OCI-LY1 (cell line): Measurements from ENCODE around the gene GRXCR2.

Experiments
- H2AFZ ChIP-seq: fragments of 200-600 bp; sonication (generic), shearing (Covaris generic); 2 replicates; pipeline ENCODE4 v1.6.0; 2014; ENCODE audit warnings: antibody characterized with exemption, mild to moderate bottlenecking, low read length
- H3F3A ChIP-seq: fragments of 200-600 bp; sonication (generic), shearing (Covaris generic); 2 replicates; pipeline ENCODE4 v1.6.0; 2014; ENCODE audit warnings: mild to moderate bottlenecking, antibody characterized with exemption, low read length, moderate library complexity; ENCODE audit not compliant: insufficient read depth
- H3K27ac ChIP-seq: fragments of 200-600 bp; sonication (generic); 2 replicates; pipeline ENCODE4 v1.5.1; 2014; ENCODE audit warnings: low read length, mixed run types, mild to moderate bottlenecking, low read depth; ENCODE audit not compliant: poor library complexity, severe bottlenecking
- H3K27me3 ChIP-seq: fragments of 200-600 bp; sonication (generic); 2 replicates; pipeline ENCODE4 v1.6.0; 2014; ENCODE audit warnings: antibody characterized with exemption, mild to moderate bottlenecking, low read length, moderate library complexity; ENCODE audit not compliant: insufficient read depth
- H3K36me3 ChIP-seq: fragments of 200-600 bp; sonication (generic); 2 replicates; pipeline ENCODE4 v1.6.1; 2014; ENCODE audit warnings: mild to moderate bottlenecking, antibody characterized with exemption, low read length, moderate library complexity, mixed read lengths; ENCODE audit not compliant: insufficient read depth
- H3K4me1 ChIP-seq: fragments of 200-600 bp; sonication (generic); 2 replicates; pipeline ENCODE4 v1.5.1; 2014; ENCODE audit warnings: mild to moderate bottlenecking, low read length, moderate library complexity; ENCODE audit not compliant: insufficient read depth, severe bottlenecking
- H3K4me2 ChIP-seq: fragments of 200-600 bp; sonication (generic), shearing (Covaris generic); 2 replicates; pipeline ENCODE4 v1.6.1; 2014; ENCODE audit warnings: low read length
- H3K4me3 ChIP-seq: fragments of 200-600 bp; sonication (generic); 2 replicates; pipeline ENCODE4 v1.5.1; 2014; ENCODE audit warnings: low read length, low read depth, mild to moderate bottlenecking, mixed read lengths; ENCODE audit not compliant: poor library complexity, severe bottlenecking
- H3K79me2 ChIP-seq: fragments of 200-600 bp; shearing (Covaris generic); 2 replicates; pipeline ENCODE4 v1.6.1; 2016; ENCODE audit warnings: mixed run types, low read length, mixed read lengths; ENCODE audit not compliant: insufficient read depth
- H3K9ac ChIP-seq: fragments of 200-600 bp; sonication (generic), shearing (Covaris generic); 2 replicates; pipeline ENCODE4 v1.6.1; 2014; ENCODE audit warnings: mild to moderate bottlenecking, low read length, mixed read lengths
- H3K9me2 ChIP-seq: fragments of 200-600 bp; sonication (generic), shearing (Covaris generic); 2 replicates; pipeline ENCODE4 v1.6.1; 2014; ENCODE audit warnings: low read depth, mild to moderate bottlenecking, low read length, mixed read lengths
- H3K9me3 ChIP-seq: fragments of 200-600 bp; shearing (Covaris generic); 2 replicates; pipeline ENCODE4 v1.6.1; 2014; ENCODE audit warnings: low read length, mixed read lengths
- H4K20me1 ChIP-seq: fragments of 200-600 bp; sonication (generic), shearing (Covaris generic); 2 replicates; pipeline ENCODE4 v1.6.0; 2016; ENCODE audit warnings: mild to moderate bottlenecking, low read length; ENCODE audit not compliant: insufficient read depth
- CTCF ChIP-seq: fragments of 200-600 bp; sonication (generic), shearing (Covaris generic); IDR thresholded peaks from 2 replicates; pipeline ENCODE4 v1.5.1; 2017; ENCODE audit warnings: mild to moderate bottlenecking, antibody characterized with exemption, low read length, moderate library complexity, mixed read lengths
- EZH2 ChIP-seq: fragments of 200-600 bp; sonication (generic), shearing (Covaris generic); IDR thresholded peaks from 2 replicates; pipeline ENCODE4 v1.8.0; 2017; ENCODE audit warnings: borderline replicate concordance, mixed run types, mild to moderate bottlenecking, antibody characterized with exemption, low read length, moderate library complexity, mixed read lengths

Gene GRXCR2

DNA sequence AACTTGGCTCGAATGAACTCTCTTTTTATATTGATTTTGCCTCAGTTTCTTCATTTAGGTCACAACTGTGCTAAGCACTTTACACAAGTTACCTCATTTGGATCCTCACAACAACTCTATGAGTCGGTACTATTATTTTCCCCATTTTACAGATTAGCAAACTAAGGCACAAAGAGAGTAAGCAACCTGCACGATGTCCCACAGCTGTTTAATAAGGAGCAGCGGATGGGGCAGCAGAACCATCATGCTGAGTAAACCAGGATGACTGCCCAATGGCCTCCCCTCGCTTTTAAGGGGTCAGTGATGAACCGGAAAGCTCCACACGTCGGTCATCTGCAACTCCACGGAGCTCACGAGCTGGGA is 38.3 kb downstream of the GRXCR2 start:
- Histone ChIP-seq H3K27me3 (no peaks in the 10 kb centered on the region), H3K4me2 (no peak overlapping the region), H3K27ac (no peak overlapping the region), H4K20me1 (no peaks in the 10 kb centered on the region), H3K9ac (no peak overlapping the region), H3K79me2 (no peaks in the 10 kb centered on the region), H3K4me1 (no peaks in the 10 kb centered on the region), H3K4me3 (no peak overlapping the region), H2AFZ (no peak overlapping the region), H3F3A (no peaks in the 10 kb centered on the region), H3K9me3 (no peaks in the 10 kb centered on the region), H3K9me2 (no peaks in the 10 kb centered on the region), H3K36me3 (no peaks in the 10 kb centered on the region)
- no peak for TF ChIP-seq CTCF
- no peak for TF ChIP-seq EZH2

DNA sequence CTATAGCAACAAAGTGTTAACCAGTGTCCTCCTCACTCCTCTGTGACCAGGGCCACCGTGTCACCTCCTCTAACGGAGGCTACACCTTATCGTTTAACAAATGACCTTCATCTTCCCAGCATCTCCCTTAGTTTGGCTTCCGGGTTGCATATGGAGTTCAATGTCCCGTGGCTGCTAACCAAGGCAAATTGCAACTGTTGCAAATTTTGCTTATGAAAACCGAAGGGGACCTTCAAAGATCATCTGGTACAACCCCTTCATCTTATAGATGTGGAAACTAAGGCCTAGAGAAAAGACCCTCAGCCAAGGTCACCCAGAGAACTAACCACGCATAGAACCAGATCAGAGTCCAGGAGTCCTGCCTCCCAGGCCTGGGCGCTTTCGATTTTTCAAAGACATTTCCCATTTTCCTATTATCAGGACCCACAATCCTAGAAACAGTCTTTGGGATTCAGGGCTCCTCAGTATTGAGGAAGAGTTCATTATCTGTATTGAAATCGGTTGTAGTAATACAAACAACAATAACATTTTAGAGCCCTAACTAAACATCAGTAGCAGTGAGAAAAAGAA is 39.1 kb downstream of the GRXCR2 start:
- Histone ChIP-seq H3K27me3 (no peaks in the 10 kb centered on the region), H3K9ac (no peak overlapping the region), H3K36me3 (no peaks in the 10 kb centered on the region), H3K4me3 (no peak overlapping the region), H3K27ac (no peak overlapping the region), H4K20me1 (no peaks in the 10 kb centered on the region), H3K79me2 (no peaks in the 10 kb centered on the region), H2AFZ (no peak overlapping the region), H3F3A (no peaks in the 10 kb centered on the region), H3K4me2 (no peak overlapping the region), H3K9me3 (no peaks in the 10 kb centered on the region), H3K4me1 (no peaks in the 10 kb centered on the region), H3K9me2 (no peaks in the 10 kb centered on the region)
- TF ChIP-seq CTCF (no peak), EZH2 (no peak)

GRCh38 chr5:145830594-145830993 is 42.2 kb downstream of the GRXCR2 start:
- no peaks in the 10 kb centered on the region for H3K4me1 ChIP-seq
- no peaks in the 10 kb centered on the region for H3K27me3 ChIP-seq
- no peaks in the 10 kb centered on the region for H3F3A ChIP-seq
- no peak overlapping the region for H3K4me2 ChIP-seq
- no peaks in the 10 kb centered on the region for H3K9me2 ChIP-seq
- TF ChIP-seq EZH2 (no peak), CTCF (no peak)
- no peak overlapping the region for H2AFZ ChIP-seq
- H3K79me2 ChIP-seq: no peaks in the 10 kb centered on the region
- H3K27ac ChIP-seq: no peak overlapping the region
- no peak overlapping the region for H3K9ac ChIP-seq
- no peaks in the 10 kb centered on the region for H3K9me3 ChIP-seq
- no peak overlapping the region for H3K4me3 ChIP-seq
- H4K20me1 ChIP-seq: no peaks in the 10 kb centered on the region
- H3K36me3 ChIP-seq: no peaks in the 10 kb centered on the region
